IMR-90 (cell line): ENCODE data around the gene MED26. TPM values are rescaled to one million over a fixed set of nuclear protein-coding genes. Genes with fewer than 3 reads are reported as not detected.

Experiments
- ATAC-seq: fragments of 200-7000 bp; cut with Tn5 transposase; 2 replicates; pipeline ENCODE4 v1.9.1; 2020; ENCODE audit warnings: low read depth, mild to moderate bottlenecking, moderate library complexity
- BruUV-seq: library from RNA; stranded (reverse); fragments of 400-500 nt; replicated peaks from 2 replicates; lab custom pipeline; 2021; lab: Mats Ljungman, UMichigan
- CTCF ChIA-PET: fragments of 300-600 bp; formaldehyde crosslinking; extraction: SDS; loops from one replicate; lab custom pipeline; 2021; ENCODE audit warnings: antibody characterized with exemption; lab: Yijun Ruan, JAX
- POLR2A ChIA-PET: fragments of 300-600 bp; sonication (Branson Sonifier 250); formaldehyde crosslinking; loops from one replicate; lab custom pipeline; 2022; ENCODE audit warnings: antibody characterized with exemption; ENCODE audit not compliant: unreplicated experiment; lab: Charles Lee
- DNase-seq: peaks from one replicate; pipeline ENCODE4 v3.0.0; 2013
- H2AFZ ChIP-seq: replicated peaks from 2 replicates; pipeline ENCODE3; 2013; ENCODE audit warnings: low read length, mild to moderate bottlenecking; ENCODE audit not compliant: poor library complexity
- H2AK5ac ChIP-seq: 2 replicates; pipeline ENCODE4 v1.6.1; 2013; ENCODE audit warnings: low read depth, low read length, inconsistent platforms
- H2AK9ac ChIP-seq: replicated peaks from 2 replicates; pipeline ENCODE3; 2013; ENCODE audit warnings: mild to moderate bottlenecking, low read depth, low read length, moderate library complexity; ENCODE audit not compliant: poor library complexity
- H2BK120ac ChIP-seq: 2 replicates; pipeline ENCODE4 v1.6.1; 2013; ENCODE audit warnings: low read depth, low read length, inconsistent platforms
- H2BK15ac ChIP-seq: 3 replicates; pipeline ENCODE4 v1.6.1; 2013; ENCODE audit warnings: low read depth, low read length, inconsistent platforms
- H2BK20ac ChIP-seq: 2 replicates; pipeline ENCODE4 v1.6.1; 2013; ENCODE audit warnings: low read depth, mild to moderate bottlenecking, inconsistent platforms, low read length, moderate library complexity
- H2BK5ac ChIP-seq: 2 replicates; pipeline ENCODE4 v1.6.1; 2013; ENCODE audit warnings: mild to moderate bottlenecking, low read depth, low read length, inconsistent platforms; ENCODE audit not compliant: poor library complexity, severe bottlenecking
- H3K14ac ChIP-seq: replicated peaks from 2 replicates; pipeline ENCODE4 v1.6.1; 2013; ENCODE audit warnings: low read depth, low read length, inconsistent platforms
- H3K18ac ChIP-seq: 2 replicates; pipeline ENCODE4 v1.6.1; 2013; ENCODE audit warnings: low read depth, low read length, control low read depth
- H3K23ac ChIP-seq: 2 replicates; pipeline ENCODE4 v1.6.1; 2013; ENCODE audit warnings: low read depth, low read length, inconsistent platforms
- H3K27ac ChIP-seq: 2 replicates; pipeline ENCODE4 v1.5.1; 2013; ENCODE audit warnings: mild to moderate bottlenecking, control low read depth, low read length; ENCODE audit not compliant: insufficient read depth
- H3K27me3 ChIP-seq: 2 replicates; pipeline ENCODE4 v1.6.1; 2013; ENCODE audit warnings: low read length; ENCODE audit not compliant: control insufficient read depth, insufficient read depth
- H3K36me3 ChIP-seq: 2 replicates; pipeline ENCODE4 v1.6.1; 2013; ENCODE audit warnings: low read length, mixed read lengths; ENCODE audit not compliant: control insufficient read depth, insufficient read depth
- H3K4ac ChIP-seq: 2 replicates; pipeline ENCODE4 v1.6.1; 2013; ENCODE audit warnings: low read depth, low read length, inconsistent platforms
- H3K4me1 ChIP-seq: 2 replicates; pipeline ENCODE4 v1.6.1; 2013; ENCODE audit warnings: low read length, mixed read lengths; ENCODE audit not compliant: control insufficient read depth, insufficient read depth
- H3K4me2 ChIP-seq: 2 replicates; pipeline ENCODE4 v1.6.1; 2013; ENCODE audit warnings: low read depth, mild to moderate bottlenecking, control low read depth, low read length, moderate library complexity
- H3K4me3 ChIP-seq: 2 replicates; pipeline ENCODE4 v1.5.1; 2013; ENCODE audit warnings: low read depth, mild to moderate bottlenecking, control low read depth, low read length, moderate library complexity; ENCODE audit not compliant: insufficient read depth
- H3K56ac ChIP-seq: 2 replicates; pipeline ENCODE4 v1.6.1; 2013; ENCODE audit warnings: low read length, inconsistent platforms; ENCODE audit not compliant: insufficient read depth; ENCODE audit errors: extremely low read depth
- H3K79me1 ChIP-seq, 2 experiments: 2 replicates each; pipeline ENCODE4 v1.6.1; 2013; ENCODE audit warnings: low read length in 2 of 2, inconsistent platforms in 1 of 2, low read depth in 1 of 2
- H3K9ac ChIP-seq: 2 replicates; pipeline ENCODE4 v1.6.1; 2013; ENCODE audit warnings: low read depth, low read length, control low read depth
- H3K9me1 ChIP-seq: 2 replicates; pipeline ENCODE4 v1.6.1; 2013; ENCODE audit warnings: low read length, inconsistent platforms; ENCODE audit not compliant: insufficient read depth
- H3K9me3 ChIP-seq: 2 replicates; pipeline ENCODE4 v1.6.1; 2013; ENCODE audit warnings: low read length; ENCODE audit not compliant: control insufficient read depth, insufficient read depth
- H4K20me1 ChIP-seq: 2 replicates; pipeline ENCODE4 v1.6.1; 2013; ENCODE audit warnings: low read length, inconsistent platforms; ENCODE audit not compliant: insufficient read depth
- H4K5ac ChIP-seq: 2 replicates; pipeline ENCODE4 v1.6.1; 2013; ENCODE audit warnings: mild to moderate bottlenecking, low read depth, low read length, control low read depth
- H4K8ac ChIP-seq, 2 experiments: 2 replicates each; pipeline ENCODE4 v1.6.1; 2013; ENCODE audit warnings: low read depth in 2 of 2, low read length in 2 of 2, control low read depth in 1 of 2, inconsistent platforms in 1 of 2
- H4K91ac ChIP-seq: 2 replicates; pipeline ENCODE4 v1.6.1; 2013; ENCODE audit warnings: low read depth, low read length, inconsistent platforms; ENCODE audit not compliant: insufficient read depth
- BHLHE40 ChIP-seq: fragments of 150-350 bp; IDR thresholded peaks from 2 replicates; pipeline ENCODE4 v1.6.1; 2016; ENCODE audit warnings: mild to moderate bottlenecking, low read depth, low read length
- CEBPB ChIP-seq: IDR thresholded peaks from 2 replicates; pipeline ENCODE4 v1.6.1; 2012; ENCODE audit warnings: low read depth, low read length, improper control_type of control experiment
- CHD1 ChIP-seq: IDR thresholded peaks from 2 replicates; pipeline ENCODE4 v1.6.1; 2012; ENCODE audit warnings: low read depth, low read length, improper control_type of control experiment
- ELK1 ChIP-seq: fragments of 150-350 bp; IDR thresholded peaks from 2 replicates; pipeline ENCODE4 v1.6.1; 2016; ENCODE audit warnings: low read depth, mild to moderate bottlenecking, low read length, moderate library complexity, borderline replicate concordance
- FOS ChIP-seq: fragments of 150-350 bp; IDR thresholded peaks from 2 replicates; pipeline ENCODE4 v1.6.1; 2016; ENCODE audit warnings: low read depth, low read length
- MAFK ChIP-seq: IDR thresholded peaks from 2 replicates; pipeline ENCODE4 v1.6.1; 2012; ENCODE audit warnings: low read depth, low read length, improper control_type of control experiment
- MAZ ChIP-seq: IDR thresholded peaks from 2 replicates; pipeline ENCODE4 v1.6.1; 2012; ENCODE audit warnings: low read depth, mild to moderate bottlenecking, low read length, improper control_type of control experiment, moderate library complexity, borderline replicate concordance
- MXI1 ChIP-seq: IDR thresholded peaks from 2 replicates; pipeline ENCODE4 v1.6.1; 2012; ENCODE audit warnings: low read depth, mild to moderate bottlenecking, low read length, moderate library complexity, borderline replicate concordance
- NFE2L2 ChIP-seq: fragments of 150-350 bp; IDR thresholded peaks from 2 replicates; pipeline ENCODE4 v1.6.1; 2016; ENCODE audit warnings: low read depth, mild to moderate bottlenecking, low read length
- POLR2A ChIP-seq: IDR thresholded peaks from 2 replicates; pipeline ENCODE4 v1.6.1; 2012; ENCODE audit warnings: mild to moderate bottlenecking, low read depth, low read length
- RAD21 ChIP-seq: IDR thresholded peaks from 2 replicates; pipeline ENCODE4 v1.6.1; 2012; ENCODE audit warnings: low read length, improper control_type of control experiment
- RCOR1 ChIP-seq: IDR thresholded peaks from 2 replicates; pipeline ENCODE4 v1.6.1; 2012; ENCODE audit warnings: mild to moderate bottlenecking, low read length, improper control_type of control experiment; ENCODE audit not compliant: insufficient replicate concordance
- RFX5 ChIP-seq: IDR thresholded peaks from 2 replicates; pipeline ENCODE4 v1.8.0; 2012; ENCODE audit warnings: low read depth, mild to moderate bottlenecking, low read length, moderate library complexity
- SMC3 ChIP-seq: fragments of 150-350 bp; IDR thresholded peaks from 2 replicates; pipeline ENCODE4 v1.6.1; 2016; ENCODE audit warnings: low read depth, mild to moderate bottlenecking, antibody characterized with exemption, low read length, moderate library complexity
- WGBS, 2 experiments: methylation state at CpG; one replicate each; pipeline versions ENCODE4 v1.1.5 to v1.1.7; 2013; ENCODE audit warnings: missing lambda C conversion rate in 2 of 2; ENCODE audit not compliant: insufficient read length in 1 of 2; ENCODE audit errors: extremely low coverage in 2 of 2; 5-methylcytosine and 5-hydroxymethylcytosine counted together
- dilution Hi-C: fragments of 300-500 bp; cut with HindIII; formaldehyde crosslinking; loops from one replicate; pipeline ENCODE4 v1.14.3; 2018; ENCODE audit warnings: low sequenced_read_pairs; ENCODE audit not compliant: unreplicated experiment
- in situ Hi-C: fragments of 300-500 bp; cut with MboI; formaldehyde crosslinking; loops from 3 replicates; pipeline ENCODE4 v1.14.3; 2019; ENCODE audit warnings: low sequenced_read_pairs, inconsistent platforms, mixed read lengths
- intact Hi-C: fragments of 100-400 bp; cut with micrococcal nuclease; formaldehyde crosslinking; loops from 2 replicates; pipeline ENCODE4 v1.10.0; 2022
- polyA plus RNA-seq, 3 experiments: library from polyadenylated mRNA; depleted of rRNA; stranded (reverse); fragments of >200 nt; gene quantifications; 2 replicates each; pipeline ENCODE4 v1.2.3, GENCODE V29; 2012; ENCODE audit warnings: low replicate concordance in 1 of 3
- total RNA-seq: library from RNA; depleted of rRNA; stranded (reverse); fragments of >200 nt; gene quantifications from 2 replicates; pipeline ENCODE4 v1.2.3, GENCODE V29; 2012
- TF ChIP-seq, protein P1 (sequence below): conservative IDR thresholded peaks from 2 replicates; pipeline ENCODE4 v1.5.1; 2012; ENCODE audit warnings: mild to moderate bottlenecking, low read depth, low read length, improper control_type of control experiment
- TF ChIP-seq, protein P2 (sequence below): fragments of 150-350 bp; IDR thresholded peaks from 2 replicates; pipeline ENCODE4 v1.6.1; 2017; ENCODE audit warnings: mild to moderate bottlenecking, antibody characterized with exemption, low read length, low read depth

MED26 gene
- total and polyA plus RNA-seq, 2 of the 4 experiments (the other 2 are of a cell fraction): 2.0 to 4.0 TPM

GRCh38 chr19:16540948-16541347 lies 87.1 kb downstream of the MED26 start:
- Histone ChIP-seq H2AK9ac (peak overlapping the region; percentile 25), H3K79me1 (peaks cover 17 to 73% of the 10 kb centered on the region in 2 experiments), H3K27ac (no peak overlapping the region), H3K4me3 (peak overlapping the region; percentile 86; the same call in 1 of the 2 replicates), H3K4me1 (peaks cover 2% of the 10 kb centered on the region), H4K5ac (no peak overlapping the region), H4K8ac (peak overlapping the region in 1 of 2 experiments; percentile 5; a peak in 1 of 4 replicates), H2AFZ (no peak overlapping the region), H2BK15ac (no peak overlapping the region), H3K56ac (no peak overlapping the region), H3K14ac (no peak overlapping the region), H2BK5ac (no peak overlapping the region), H3K27me3 (no peaks in the 10 kb centered on the region), H2BK120ac (no peak overlapping the region), H4K91ac (no peak overlapping the region), H3K4ac (no peak overlapping the region), H3K4me2 (peak overlapping the region; percentile 90), H2AK5ac (no peak overlapping the region), H3K18ac (no peak overlapping the region), H3K9me1 (peaks cover 16% of the 10 kb centered on the region; the same call in 1 of the 2 replicates), H4K20me1 (peaks cover 54% of the 10 kb centered on the region), H3K9ac (peak overlapping the region; percentile 90), H2BK20ac (no peak overlapping the region), H3K9me3 (no peaks in the 10 kb centered on the region), H3K36me3 (peaks cover 32% of the 10 kb centered on the region), H3K23ac (peak overlapping the region; percentile 0; the same call in 1 of the 2 replicates)
- BruUV-seq: no TSS peak
- in situ Hi-C loops: no loop called here
- TF ChIP-seq MXI1 (no peak), POLR2A (no peak), RCOR1 (no peak), RFX5 (no peak), CHD1 (no peak), SMC3 (no peak), BHLHE40 (no peak), RAD21 (no peak), CEBPB (no peak), NFE2L2 (no peak), FOS (no peak), ELK1 (no peak), MAFK (no peak), MAZ (no peak)
- TF ChIP-seq, protein P1, sequence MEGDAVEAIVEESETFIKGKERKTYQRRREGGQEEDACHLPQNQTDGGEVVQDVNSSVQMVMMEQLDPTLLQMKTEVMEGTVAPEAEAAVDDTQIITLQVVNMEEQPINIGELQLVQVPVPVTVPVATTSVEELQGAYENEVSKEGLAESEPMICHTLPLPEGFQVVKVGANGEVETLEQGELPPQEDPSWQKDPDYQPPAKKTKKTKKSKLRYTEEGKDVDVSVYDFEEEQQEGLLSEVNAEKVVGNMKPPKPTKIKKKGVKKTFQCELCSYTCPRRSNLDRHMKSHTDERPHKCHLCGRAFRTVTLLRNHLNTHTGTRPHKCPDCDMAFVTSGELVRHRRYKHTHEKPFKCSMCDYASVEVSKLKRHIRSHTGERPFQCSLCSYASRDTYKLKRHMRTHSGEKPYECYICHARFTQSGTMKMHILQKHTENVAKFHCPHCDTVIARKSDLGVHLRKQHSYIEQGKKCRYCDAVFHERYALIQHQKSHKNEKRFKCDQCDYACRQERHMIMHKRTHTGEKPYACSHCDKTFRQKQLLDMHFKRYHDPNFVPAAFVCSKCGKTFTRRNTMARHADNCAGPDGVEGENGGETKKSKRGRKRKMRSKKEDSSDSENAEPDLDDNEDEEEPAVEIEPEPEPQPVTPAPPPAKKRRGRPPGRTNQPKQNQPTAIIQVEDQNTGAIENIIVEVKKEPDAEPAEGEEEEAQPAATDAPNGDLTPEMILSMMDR: no peak
- TF ChIP-seq, protein P2, sequence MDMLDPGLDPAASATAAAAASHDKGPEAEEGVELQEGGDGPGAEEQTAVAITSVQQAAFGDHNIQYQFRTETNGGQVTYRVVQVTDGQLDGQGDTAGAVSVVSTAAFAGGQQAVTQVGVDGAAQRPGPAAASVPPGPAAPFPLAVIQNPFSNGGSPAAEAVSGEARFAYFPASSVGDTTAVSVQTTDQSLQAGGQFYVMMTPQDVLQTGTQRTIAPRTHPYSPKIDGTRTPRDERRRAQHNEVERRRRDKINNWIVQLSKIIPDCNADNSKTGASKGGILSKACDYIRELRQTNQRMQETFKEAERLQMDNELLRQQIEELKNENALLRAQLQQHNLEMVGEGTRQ: no peak
- 86% methylated on average over 3 of the region's 12 CpGs; no CpG with 5 or more reads in 1 of the 2 experiments for WGBS, 2 experiments
- no peak for DNase-seq
- CTCF ChIA-PET: no interaction called here
- dilution Hi-C loops: no loop called here
- intact Hi-C loops: no loop called here
- ATAC-seq: no peak
- POLR2A ChIA-PET: no interaction called here
